K562 (cell line): ENCODE measurements around the gene COL6A2. TPM values are rescaled to one million over a fixed set of nuclear protein-coding genes. Genes with fewer than 3 reads are reported as not detected.

ENCODE experiments used
- ATAC-seq: fragments of 200-7000 bp; cut with Tn5 transposase; 3 replicates; pipeline ENCODE4 v1.9.1; 2020; ENCODE audit warnings: moderate library complexity
- BruUV-seq: library from RNA; stranded (reverse); fragments of 400-500 nt; replicated peaks from 2 replicates; lab custom pipeline; 2021; lab: Mats Ljungman, UMichigan
- CTCF ChIA-PET: fragments of 300-600 bp; formaldehyde crosslinking; extraction: SDS; loops from one replicate; lab custom pipeline; 2021; ENCODE audit warnings: low intra/inter-chr PET ratio; lab: Yijun Ruan, JAX
- POLR2A ChIA-PET: fragments of 300-600, 350-650 bp; sonication (Branson Sonifier 250); formaldehyde crosslinking; extraction: SDS; loops from one replicate; lab custom pipeline; 2021; ENCODE audit warnings: antibody characterized with exemption, inconsistent platforms; lab: Yijun Ruan, JAX
- DNase-seq, 4 experiments: peaks; one replicate each; pipeline versions ENCODE4 v3.0.0 to v3.0.0-alpha.2; 2011 to 2018; ENCODE audit warnings: low spot score in 3 of 4, mixed read lengths in 3 of 4; ENCODE audit errors: extremely low read depth in 1 of 4
- FAIRE-seq: peaks from 2 replicates; lab custom pipeline; 2011; peaks lifted over from hg19 to GRCh38; lab: Jason Lieb, UNC
- H2AFZ ChIP-seq: 2 replicates; pipeline ENCODE4 v1.6.0; 2011; ENCODE audit warnings: low read depth, low read length, control low read depth, inconsistent platforms
- H3K27ac ChIP-seq: fragments of 200-600 bp; 3 replicates; pipeline ENCODE4 v1.8.0; 2011; ENCODE audit warnings: low read depth, mild to moderate bottlenecking, control low read depth, inconsistent platforms, low read length, moderate library complexity, mixed read lengths; ENCODE audit errors: extremely low read depth
- H3K27me3 ChIP-seq, 2 experiments: fragments of 300-600 bp in 1 of 2; 2 replicates in 1 of 2; 3 replicates in 1 of 2; pipeline versions ENCODE4 v1.6.0 to v1.8.0; 2011; ENCODE audit warnings: inconsistent platforms in 2 of 2, low read length in 2 of 2, mild to moderate bottlenecking in 1 of 2, mixed read lengths in 1 of 2, moderate library complexity in 1 of 2; ENCODE audit not compliant: control insufficient read depth in 2 of 2, insufficient read depth in 2 of 2
- H3K36me3 ChIP-seq: fragments of 300-600 bp; 3 replicates; pipeline ENCODE4 v1.8.0; 2011; ENCODE audit warnings: mild to moderate bottlenecking, low read length, inconsistent platforms; ENCODE audit not compliant: control insufficient read depth, insufficient read depth
- H3K4me1 ChIP-seq, 2 experiments: fragments of 200-600 bp in 1 of 2; replicated peaks in 1 of 2; 2 replicates in 1 of 2; 3 replicates in 1 of 2; pipeline versions ENCODE4 v1.5.1 to v1.8.0; 2011; ENCODE audit warnings: inconsistent platforms in 2 of 2, low read length in 2 of 2, mild to moderate bottlenecking in 1 of 2, mixed read lengths in 1 of 2, moderate library complexity in 1 of 2; ENCODE audit not compliant: control insufficient read depth in 2 of 2, insufficient read depth in 2 of 2
- H3K4me2 ChIP-seq: 2 replicates; pipeline ENCODE4 v1.6.1; 2011; ENCODE audit warnings: low read length, control low read depth, inconsistent platforms, mixed read lengths; ENCODE audit not compliant: insufficient read depth
- H3K4me3 ChIP-seq: fragments of 200-600 bp; sonication (generic), shearing (Covaris generic); 2 replicates; pipeline ENCODE4 v1.5.1; 2016; ENCODE audit warnings: control low read depth, inconsistent platforms
- H3K79me2 ChIP-seq: fragments of 200-600 bp; 3 replicates; pipeline ENCODE4 v1.8.0; 2011; ENCODE audit warnings: low read length, inconsistent platforms; ENCODE audit not compliant: control insufficient read depth, insufficient read depth
- H3K9ac ChIP-seq, 2 experiments: 2 replicates each; pipeline versions ENCODE4 v1.6.0 to v1.6.1; 2011; ENCODE audit warnings: low read depth in 2 of 2, low read length in 2 of 2, control low read depth in 1 of 2, inconsistent platforms in 1 of 2, mild to moderate bottlenecking in 1 of 2, mixed read lengths in 1 of 2; ENCODE audit not compliant: insufficient read depth in 1 of 2
- H3K9me1 ChIP-seq: one replicate; pipeline ENCODE4 v1.6.0; 2011; ENCODE audit warnings: inconsistent platforms, mild to moderate bottlenecking, low read length, moderate library complexity; ENCODE audit not compliant: control insufficient read depth, insufficient read depth
- H3K9me3 ChIP-seq: replicated peaks from 2 replicates; pipeline ENCODE4 v1.5.1; 2011; ENCODE audit warnings: low read depth, low read length, inconsistent platforms; ENCODE audit not compliant: control insufficient read depth, insufficient read depth
- H4K20me1 ChIP-seq: replicated peaks from 2 replicates; pipeline ENCODE4 v1.6.1; 2011; ENCODE audit warnings: low read length, inconsistent platforms, mixed read lengths; ENCODE audit not compliant: control insufficient read depth, insufficient read depth
- ASH1L ChIP-seq: fragments of 450-650 bp; IDR thresholded peaks from 2 replicates; pipeline ENCODE4 v1.6.1; 2018; ENCODE audit warnings: borderline replicate concordance, mild to moderate bottlenecking, low read depth; ENCODE audit not compliant: partially characterized antibody
- CBX2 ChIP-seq: fragments of 200-600 bp; sonication (generic); IDR thresholded peaks from one replicate; pipeline ENCODE4 v1.6.1; 2012; ENCODE audit warnings: mild to moderate bottlenecking, low read length, inconsistent platforms; ENCODE audit not compliant: insufficient read depth, poor library complexity, severe bottlenecking
- CXXC5 ChIP-seq: fragments of 250-450 bp; sonication (Bioruptor Pico); IDR thresholded peaks from 2 replicates; pipeline ENCODE4 v1.8.0; 2022; ENCODE audit warnings: inconsistent platforms, mild to moderate bottlenecking, moderate library complexity
- ESRRB ChIP-seq: fragments of 250-450 bp; sonication (Bioruptor Pico); IDR thresholded peaks from 2 replicates; pipeline ENCODE4 v1.5.0; 2020; ENCODE audit warnings: mild to moderate bottlenecking, moderate library complexity, borderline replicate concordance
- GABPB1 ChIP-seq: sonication (generic); formaldehyde crosslinking; IDR thresholded peaks from 2 replicates; pipeline ENCODE4 v1.8.0; 2022; ENCODE audit warnings: mild to moderate bottlenecking, missing genetic modification reagents
- HDAC8 ChIP-seq: fragments of 450-650 bp; IDR thresholded peaks from 2 replicates; pipeline ENCODE4 v1.6.1; 2016; ENCODE audit warnings: mild to moderate bottlenecking, missing genetic modification characterization, moderate library complexity, missing compliant biosample characterization
- NCOA2 ChIP-seq, 2 experiments: fragments of 450-650 bp; IDR thresholded peaks; 2 replicates each; pipeline ENCODE4 v1.6.1; 2018; ENCODE audit warnings: mild to moderate bottlenecking in 2 of 2, moderate library complexity in 1 of 2; ENCODE audit not compliant: partially characterized antibody in 2 of 2
- NCOA6 ChIP-seq: fragments of 450-650 bp; IDR thresholded peaks from 2 replicates; pipeline ENCODE4 v1.6.1; 2017; ENCODE audit warnings: mild to moderate bottlenecking
- RAD21 ChIP-seq, 2 experiments: fragments of 250-450 bp in 1 of 2; fragments of 450-650 bp in 1 of 2; sonication (Bioruptor Pico) in 1 of 2; formaldehyde crosslinking in 1 of 2; IDR thresholded peaks in 1 of 2; conservative IDR thresholded peaks in 1 of 2; 2 replicates each; pipeline versions ENCODE4 v1.4.0 to v1.8.0; 2020 to 2022; ENCODE audit warnings: mild to moderate bottlenecking in 2 of 2, moderate library complexity in 1 of 2
- SRSF7 ChIP-seq: fragments of 200-400 bp; formaldehyde crosslinking; optimal IDR thresholded peaks from 2 replicates; pipeline ENCODE3; 2017; ENCODE audit warnings: mild to moderate bottlenecking, low read depth, low read length
- ZBTB1 ChIP-seq: sonication (generic); formaldehyde crosslinking; IDR thresholded peaks from 2 replicates; pipeline ENCODE4 v1.8.1; 2023; ENCODE audit warnings: missing genetic modification reagents, low read depth, mild to moderate bottlenecking, borderline replicate concordance
- ZFP36 ChIP-seq: fragments of 150-350 bp; IDR thresholded peaks from 2 replicates; pipeline ENCODE4 v1.6.1; 2018; ENCODE audit warnings: low read length, low read depth; ENCODE audit not compliant: partially characterized antibody
- ZNF121 ChIP-seq: sonication (generic); formaldehyde crosslinking; conservative IDR thresholded peaks from 2 replicates; pipeline ENCODE4 v1.8.0; 2022; ENCODE audit warnings: missing genetic modification reagents
- WGBS: fragments of 100-300 bp; shearing (Covaris generic); methylation state at CpG from one replicate; pipeline ENCODE4 v1.1.6; 2016; ENCODE audit warnings: low coverage, mixed read lengths; ENCODE audit not compliant: insufficient coverage; ENCODE audit errors: missing lambda C conversion rate; 5-methylcytosine and 5-hydroxymethylcytosine counted together
- in situ Hi-C: fragments of 300-500 bp; cut with MboI; formaldehyde crosslinking; loops from 4 replicates; pipeline ENCODE4 v1.15.0; 2018; ENCODE audit warnings: inconsistent platforms, mixed read lengths
- intact Hi-C: fragments of 100-400 bp; cut with micrococcal nuclease; formaldehyde crosslinking; loops from 2 replicates; pipeline ENCODE4 v1.14.2; 2022
- polyA plus RNA-seq, 8 experiments: library from polyadenylated mRNA; depleted of rRNA in 4 of 8; stranded (reverse) in 5 of 8; unstranded in 3 of 8; fragments of >200 nt; fragmentation: Nextera tagmentation in 2 of 8; fragmentation: Illumina TruSeq in 1 of 8; extraction: Ambion mirVana in 2 of 8; extraction: Trizol in 1 of 8; gene quantifications; 2 replicates each; pipeline versions ENCODE4 v1.2.1 to v1.2.3, GENCODE V29; 2011 to 2014; ENCODE audit warnings: inconsistent platforms in 1 of 8, missing spikeins in 1 of 8
- total RNA-seq, 7 experiments: library from RNA; depleted of rRNA in 6 of 7; stranded (reverse); fragments of >200 nt in 6 of 7; fragmentation: Illumina TruSeq in 2 of 7; extraction: Trizol in 2 of 7; gene quantifications; 2 replicates each; pipeline versions ENCODE4 v1.2.1 to v1.2.3, GENCODE V29; 2011 to 2021; ENCODE audit warnings: low replicate concordance in 1 of 7
- TF ChIP-seq, protein P1 (sequence below), 2 experiments: fragments of 450-650 bp in 1 of 2; sonication (generic) in 1 of 2; formaldehyde crosslinking; conservative IDR thresholded peaks; 2 replicates each; pipeline versions ENCODE4 v1.4.0 to v1.8.1; 2020 to 2022; ENCODE audit warnings: mild to moderate bottlenecking in 1 of 2, missing genetic modification reagents in 1 of 2

COL6A2 gene
- total and polyA plus RNA-seq, 9 of the 15 experiments (the other 6 are each of a cell fraction or from before 2014, with no cell fraction given): 0.07 to 1.1 (median 0.24) TPM; not detected in 3

GRCh38 chr21:46113497-46114176 is 15.7 kb downstream of the COL6A2 start:
- no peak overlapping the region for H3K27ac ChIP-seq
- peak; percentile 57; the same call in 1 of the 2 replicates for TF ChIP-seq ZNF121 (CRISPR knock-in tag)
- TF ChIP-seq ZBTB1 (CRISPR knock-in tag): no peak
- peaks cover 23 to 77% of the 10 kb centered on the region in 2 experiments; a peak in 4 of 5 replicates for H3K27me3 ChIP-seq
- DNase-seq: no peak
- H3K79me2 ChIP-seq: no peaks in the 10 kb centered on the region
- no peaks in the 10 kb centered on the region for H3K36me3 ChIP-seq
- no peaks in the 10 kb centered on the region for H3K9me1 ChIP-seq
- H2AFZ ChIP-seq: no peak overlapping the region
- no peak for FAIRE-seq
- ChIA-PET POLR2A (interaction anchor here (0.6 to 0.7 kb wide), 2 partner anchors 116 to 682 kb away, joined by 3 read pairs; no protein-coding TSS in a partner anchor), CTCF (no interaction called here)
- 3% methylated on average over 16 of the region's 16 CpGs for WGBS
- no peaks in the 10 kb centered on the region; the same call in 1 of the 2 replicates for H3K9me3 ChIP-seq
- in situ Hi-C loops: no loop called here
- H3K9ac ChIP-seq: peak overlapping the region in 1 of 2 experiments; percentile 17; a peak in 1 of 4 replicates
- intact Hi-C loops: no loop called here
- no peak for ATAC-seq
- H4K20me1 ChIP-seq: no peaks in the 10 kb centered on the region; the same call in 1 of the 2 replicates
- H3K4me3 ChIP-seq: no peak overlapping the region
- BruUV-seq: no TSS peak
- H3K4me1 ChIP-seq: peaks cover 0 to 47% of the 10 kb centered on the region in 2 experiments; a peak in 2 of 5 replicates
- no peak overlapping the region for H3K4me2 ChIP-seq

DNA sequence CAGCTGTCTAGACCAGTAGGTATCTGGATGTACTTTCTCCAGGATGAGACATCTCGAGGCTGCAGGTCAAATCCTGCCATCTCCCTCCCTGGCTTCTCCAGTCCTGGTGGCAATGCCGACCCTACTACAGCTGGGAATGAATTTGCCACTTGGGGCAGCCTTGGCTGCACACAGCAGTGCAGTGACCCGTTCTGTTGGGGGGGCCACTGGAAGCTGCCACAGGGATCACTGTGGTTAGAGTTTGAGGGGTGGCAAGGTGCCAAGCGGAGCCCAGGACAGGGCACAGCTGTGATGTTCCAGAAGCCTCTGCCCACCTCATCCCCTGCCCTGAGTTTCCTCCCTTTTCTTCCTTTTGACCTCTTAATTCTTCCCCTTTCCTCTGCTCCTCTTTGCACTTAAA is 17.1 kb downstream of the COL6A2 start:
- intact Hi-C loops: no loop called here
- H3K4me2 ChIP-seq: no peak overlapping the region
- H4K20me1 ChIP-seq: no peaks in the 10 kb centered on the region; the same call in 1 of the 2 replicates
- H3K27ac ChIP-seq: no peak overlapping the region
- H3K9me3 ChIP-seq: no peaks in the 10 kb centered on the region; the same call in 1 of the 2 replicates
- BruUV-seq: no TSS peak
- no peak for FAIRE-seq
- ChIA-PET POLR2A (interaction anchor here (0.7 kb wide), 2 partner anchors 15 to 16 kb away, joined by 3 read pairs; no protein-coding TSS in a partner anchor), CTCF (no interaction called here)
- H3K27me3 ChIP-seq: peaks cover 26 to 85% of the 10 kb centered on the region in 2 experiments; a peak in 4 of 5 replicates
- ATAC-seq: no peak
- WGBS: 2% methylated on average over 4 of the region's 4 CpGs
- no peak overlapping the region for H3K9ac ChIP-seq
- peaks cover 0 to 56% of the 10 kb centered on the region in 2 experiments; a peak in 2 of 5 replicates for H3K4me1 ChIP-seq
- in situ Hi-C loops: no loop called here
- no peak for DNase-seq
- no peak overlapping the region for H3K4me3 ChIP-seq
- H3K9me1 ChIP-seq: no peaks in the 10 kb centered on the region
- no peak overlapping the region for H2AFZ ChIP-seq
- H3K36me3 ChIP-seq: no peaks in the 10 kb centered on the region
- no peaks in the 10 kb centered on the region for H3K79me2 ChIP-seq
- TF ChIP-seq, protein P1, sequence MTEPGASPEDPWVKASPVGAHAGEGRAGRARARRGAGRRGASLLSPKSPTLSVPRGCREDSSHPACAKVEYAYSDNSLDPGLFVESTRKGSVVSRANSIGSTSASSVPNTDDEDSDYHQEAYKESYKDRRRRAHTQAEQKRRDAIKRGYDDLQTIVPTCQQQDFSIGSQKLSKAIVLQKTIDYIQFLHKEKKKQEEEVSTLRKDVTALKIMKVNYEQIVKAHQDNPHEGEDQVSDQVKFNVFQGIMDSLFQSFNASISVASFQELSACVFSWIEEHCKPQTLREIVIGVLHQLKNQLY (CRISPR knock-in tag; conservative IDR thresholded peaks at IDR 0.05): no peak
- no peak for TF ChIP-seq CBX2
- no peak for TF ChIP-seq GABPB1 (CRISPR knock-in tag)
- TF ChIP-seq ZFP36: peak; percentile 5
- TF ChIP-seq NCOA6: no peak
- no peak for TF ChIP-seq RAD21 (CRISPR knock-in tag; conservative IDR thresholded peaks at IDR 0.05 in 1 of 2, IDR thresholded peaks at IDR 0.05 in 1 of 2)
- TF ChIP-seq ESRRB (CRISPR knock-in tag): no peak
- no peak for TF ChIP-seq SRSF7
- no peak for TF ChIP-seq CXXC5
- TF ChIP-seq ASH1L: no peak
- no peak for TF ChIP-seq HDAC8 (tag)
- TF ChIP-seq NCOA2 (IDR thresholded peaks at IDR 0.05; ENCODE audit: partially characterized antibody in 2 of 2): no peak
